ENCODE data around the gene RUFY4.
"Not testable (repeated sequence)": the region's sequence is repeated elsewhere in the genome, so short reads cannot be mapped to it uniquely, and the experiment has no call there.

RUFY4 gene, protein sequence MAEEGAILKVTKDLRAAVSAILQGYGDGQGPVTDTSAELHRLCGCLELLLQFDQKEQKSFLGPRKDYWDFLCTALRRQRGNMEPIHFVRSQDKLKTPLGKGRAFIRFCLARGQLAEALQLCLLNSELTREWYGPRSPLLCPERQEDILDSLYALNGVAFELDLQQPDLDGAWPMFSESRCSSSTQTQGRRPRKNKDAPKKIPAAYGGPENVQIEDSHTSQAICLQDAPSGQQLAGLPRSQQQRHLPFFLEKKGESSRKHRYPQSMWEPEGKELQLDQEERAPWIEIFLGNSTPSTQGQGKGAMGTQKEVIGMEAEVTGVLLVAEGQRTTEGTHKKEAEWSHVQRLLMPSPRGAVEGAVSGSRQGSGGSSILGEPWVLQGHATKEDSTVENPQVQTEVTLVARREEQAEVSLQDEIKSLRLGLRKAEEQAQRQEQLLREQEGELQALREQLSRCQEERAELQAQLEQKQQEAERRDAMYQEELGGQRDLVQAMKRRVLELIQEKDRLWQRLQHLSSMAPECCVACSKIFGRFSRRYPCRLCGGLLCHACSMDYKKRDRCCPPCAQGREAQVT

DNA sequence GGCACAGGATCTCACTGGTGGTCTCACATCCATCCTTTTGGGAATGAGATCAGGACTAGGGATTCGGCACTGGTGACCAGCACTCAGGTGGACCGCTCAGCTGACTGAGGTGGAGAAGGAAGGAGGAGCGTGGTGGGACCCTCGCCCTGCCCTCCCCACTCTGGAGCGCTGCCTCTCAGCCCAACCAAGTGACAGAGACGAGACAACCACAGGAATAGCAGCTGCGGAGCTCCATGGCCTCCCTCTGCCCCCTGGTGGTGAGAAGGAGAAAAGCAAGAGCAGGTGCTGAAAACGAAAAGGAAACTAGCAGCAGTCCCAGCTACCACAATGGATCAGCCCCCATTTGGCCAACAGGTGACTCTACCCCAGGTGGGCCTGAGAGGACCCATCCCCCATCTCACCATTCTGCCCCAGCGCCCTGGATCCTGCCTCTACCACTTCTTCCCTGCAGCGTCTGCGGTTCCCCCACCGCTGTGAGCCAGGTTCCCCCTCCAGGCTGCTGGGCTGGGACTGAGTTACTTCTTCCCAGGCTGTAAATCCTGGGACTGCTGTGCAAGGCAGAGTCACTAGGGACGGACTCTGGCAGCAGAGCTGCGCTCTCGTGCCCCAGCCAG, at the start of gene RUFY4:
Gene RUFY4 (plus strand): TSS at position 533 of the 614 bp plus-strand sequence. CDS start 1,353 bp downstream, outside the sequence.
- DNase-seq (ENCODE audit: low read depth), result peak; percentile 11
- H3K4me3 ChIP-seq (ENCODE audit: low read depth, low read length); in situ Hi-C loops (cut with HindIII; ENCODE audit: low sequenced_read_pairs): not testable (repeated sequence)
- peak; percentile 76 for TF ChIP-seq CTCF (IDR thresholded peaks at IDR 0.05; ENCODE audit: low read depth, low read length, missing control alignments)

DNA sequence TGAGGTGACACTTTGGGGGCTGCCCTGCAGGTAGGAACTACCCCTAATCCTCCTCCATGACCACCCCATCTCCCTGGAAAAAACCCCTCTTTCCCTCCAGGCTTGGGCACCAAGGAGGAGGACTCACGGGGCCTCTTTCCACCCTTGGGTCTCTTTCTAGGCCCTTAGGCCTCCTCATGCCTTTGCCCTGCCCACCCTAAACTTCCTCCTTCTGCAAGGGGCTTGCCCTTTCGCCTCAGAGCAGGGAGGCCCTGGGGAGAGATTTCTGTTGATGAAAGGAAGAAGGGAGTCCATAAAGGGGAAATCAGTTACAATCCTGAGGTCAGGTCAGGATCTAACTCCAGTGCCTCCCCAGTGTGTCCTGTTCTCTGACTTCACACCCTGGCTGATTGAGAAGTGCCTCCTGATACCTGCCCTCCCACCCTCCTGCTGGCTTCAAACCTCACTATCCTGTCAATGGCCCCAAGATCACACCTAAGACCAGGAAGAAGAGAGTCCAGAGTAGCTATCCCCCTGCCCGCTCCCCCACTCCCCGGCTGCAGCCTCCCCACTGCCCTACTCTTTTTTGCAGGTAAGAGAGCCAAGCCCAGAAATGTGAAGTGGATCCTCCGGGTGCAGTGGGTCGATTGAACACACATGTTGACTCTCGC, 49.5 kb upstream of the RUFY4 start:
- no peak for TF ChIP-seq CTCF (IDR thresholded peaks at IDR 0.05; ENCODE audit: low read depth, low read length, missing control alignments)
- in situ Hi-C loops (cut with HindIII; ENCODE audit: low sequenced_read_pairs), result no loop called here
- no peak for DNase-seq (ENCODE audit: low read depth)
- H3K4me3 ChIP-seq (ENCODE audit: low read depth, low read length), result no peak overlapping the region

- TF ChIP-seq CTCF (IDR thresholded peaks at IDR 0.05; ENCODE audit: low read depth, low read length, missing control alignments), result no peak
- DNase-seq (ENCODE audit: low read depth), result no peak
- H3K4me3 ChIP-seq (ENCODE audit: low read depth, low read length), result no peak overlapping the region
- in situ Hi-C loops (cut with HindIII; ENCODE audit: low sequenced_read_pairs), result no loop called here
Observed at GRCh38 chr2:218020281-218020680, 48.8 kb upstream of the RUFY4 start.

GRCh38 chr2:218020966-218021535, 48.0 kb upstream of the RUFY4 start:
- no peak for TF ChIP-seq CTCF (IDR thresholded peaks at IDR 0.05; ENCODE audit: low read depth, low read length, missing control alignments)
- no peak overlapping the region for H3K4me3 ChIP-seq (ENCODE audit: low read depth, low read length)
- in situ Hi-C loops (cut with HindIII; ENCODE audit: low sequenced_read_pairs), result no loop called here
- no peak for DNase-seq (ENCODE audit: low read depth)

- H3K4me3 ChIP-seq (ENCODE audit: low read depth, low read length), result no peak overlapping the region
- no peak for DNase-seq (ENCODE audit: low read depth)
- in situ Hi-C loops (cut with HindIII; ENCODE audit: low sequenced_read_pairs), result no loop called here
- no peak for TF ChIP-seq CTCF (IDR thresholded peaks at IDR 0.05; ENCODE audit: low read depth, low read length, missing control alignments)
Observed at GRCh38 chr2:218021536-218022071, 47.4 kb upstream of the RUFY4 start.

Measured in astrocyte of the cerebellum (primary cell).